ENCODE results near the gene BBS5. TPM values are rescaled to one million over a fixed set of nuclear protein-coding genes. Genes with fewer than 3 reads are reported as not detected.

The BBS5 gene
- total and polyA plus RNA-seq, 2 experiments from 2014 or later, result 3.5 to 3.7 TPM

GRCh38 chr2:169495310-169495928 is 16.1 kb downstream of the BBS5 start:
- H2AFZ ChIP-seq, result no peak overlapping the region
- H3K27ac ChIP-seq, result no peak overlapping the region
- no peaks in the 10 kb centered on the region for H3K79me2 ChIP-seq
- no peak overlapping the region for H3K4me3 ChIP-seq
- no peaks in the 10 kb centered on the region for H3K9me3 ChIP-seq (ENCODE audit: low read depth)
- no peak overlapping the region for H3K4me2 ChIP-seq
- WGBS (ENCODE audit: low lambda C conversion rate, missing lambda C conversion rate), result 85% methylated on average over 5 of the region's 5 CpGs
- no peaks in the 10 kb centered on the region for H3K36me3 ChIP-seq (replicated peaks; ENCODE audit: insufficient read depth, low read depth)
- no peaks in the 10 kb centered on the region for H4K20me1 ChIP-seq (ENCODE audit: insufficient read depth, poor library complexity, severe bottlenecking)
- no peak for DNase-seq (ENCODE audit: low spot score)
- no peaks in the 10 kb centered on the region for H3K4me1 ChIP-seq (ENCODE audit: insufficient read depth)
- no peaks in the 10 kb centered on the region for H3K9me2 ChIP-seq (replicated peaks; ENCODE audit: insufficient read depth)
- H3K27me3 ChIP-seq, result no peaks in the 10 kb centered on the region
- no peak for TF ChIP-seq EZH2phosphoT487 (IDR thresholded peaks at IDR 0.05; ENCODE audit: low read depth, severe bottlenecking, unreplicated experiment)
- TF ChIP-seq, protein P1, sequence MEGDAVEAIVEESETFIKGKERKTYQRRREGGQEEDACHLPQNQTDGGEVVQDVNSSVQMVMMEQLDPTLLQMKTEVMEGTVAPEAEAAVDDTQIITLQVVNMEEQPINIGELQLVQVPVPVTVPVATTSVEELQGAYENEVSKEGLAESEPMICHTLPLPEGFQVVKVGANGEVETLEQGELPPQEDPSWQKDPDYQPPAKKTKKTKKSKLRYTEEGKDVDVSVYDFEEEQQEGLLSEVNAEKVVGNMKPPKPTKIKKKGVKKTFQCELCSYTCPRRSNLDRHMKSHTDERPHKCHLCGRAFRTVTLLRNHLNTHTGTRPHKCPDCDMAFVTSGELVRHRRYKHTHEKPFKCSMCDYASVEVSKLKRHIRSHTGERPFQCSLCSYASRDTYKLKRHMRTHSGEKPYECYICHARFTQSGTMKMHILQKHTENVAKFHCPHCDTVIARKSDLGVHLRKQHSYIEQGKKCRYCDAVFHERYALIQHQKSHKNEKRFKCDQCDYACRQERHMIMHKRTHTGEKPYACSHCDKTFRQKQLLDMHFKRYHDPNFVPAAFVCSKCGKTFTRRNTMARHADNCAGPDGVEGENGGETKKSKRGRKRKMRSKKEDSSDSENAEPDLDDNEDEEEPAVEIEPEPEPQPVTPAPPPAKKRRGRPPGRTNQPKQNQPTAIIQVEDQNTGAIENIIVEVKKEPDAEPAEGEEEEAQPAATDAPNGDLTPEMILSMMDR (IDR thresholded peaks at IDR 0.05; ENCODE audit: poor library complexity), result no peak
- no peak for TF ChIP-seq EZH2 (IDR thresholded peaks at IDR 0.05; ENCODE audit: borderline replicate concordance)

DNA sequence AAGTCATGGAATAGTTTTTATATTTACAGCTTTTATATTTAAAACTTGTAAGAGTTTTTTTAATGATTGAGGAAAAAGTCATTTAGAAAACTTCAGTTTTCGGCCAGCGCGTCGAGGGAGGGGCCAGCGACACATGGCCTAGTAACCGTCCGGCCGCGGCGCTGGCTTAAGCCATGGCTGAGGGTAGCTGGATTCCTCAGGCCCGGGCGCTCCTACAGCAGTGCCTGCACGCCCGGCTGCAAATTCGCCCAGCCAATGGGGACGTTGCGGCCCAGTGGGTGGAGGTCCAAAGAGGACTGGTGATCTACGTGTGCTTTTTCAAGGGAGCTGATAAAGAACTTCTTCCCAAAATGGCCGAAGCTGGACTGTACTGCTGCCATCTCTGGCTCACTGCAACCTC is 25.4 kb downstream of the BBS5 start:
- no peaks in the 10 kb centered on the region for H3K79me2 ChIP-seq
- H4K20me1 ChIP-seq (ENCODE audit: insufficient read depth, poor library complexity, severe bottlenecking), result no peaks in the 10 kb centered on the region
- H2AFZ ChIP-seq, result no peak overlapping the region
- H3K27me3 ChIP-seq, result no peaks in the 10 kb centered on the region
- H3K27ac ChIP-seq, result no peak overlapping the region
- H3K4me1 ChIP-seq (ENCODE audit: insufficient read depth), result peaks cover 4% of the 10 kb centered on the region
- H3K36me3 ChIP-seq (replicated peaks; ENCODE audit: insufficient read depth, low read depth), result no peaks in the 10 kb centered on the region
- WGBS (ENCODE audit: low lambda C conversion rate, missing lambda C conversion rate), result 98% methylated on average over 17 of the region's 19 CpGs
- TF ChIP-seq EZH2phosphoT487 (IDR thresholded peaks at IDR 0.05; ENCODE audit: low read depth, severe bottlenecking, unreplicated experiment) (no peak), EZH2 (IDR thresholded peaks at IDR 0.05; ENCODE audit: borderline replicate concordance) (no peak)
- TF ChIP-seq, protein P1 (IDR thresholded peaks at IDR 0.05; ENCODE audit: poor library complexity), result no peak
- H3K4me3 ChIP-seq, result no peak overlapping the region
- no peaks in the 10 kb centered on the region for H3K9me3 ChIP-seq (ENCODE audit: low read depth)
- H3K9me2 ChIP-seq (replicated peaks; ENCODE audit: insufficient read depth), result no peaks in the 10 kb centered on the region
- DNase-seq (ENCODE audit: low spot score), result no peak
- H3K4me2 ChIP-seq, result no peak overlapping the region

- H3K4me1 ChIP-seq (ENCODE audit: insufficient read depth), result peaks cover 23% of the 10 kb centered on the region
- TF ChIP-seq EZH2phosphoT487 (IDR thresholded peaks at IDR 0.05; ENCODE audit: low read depth, severe bottlenecking, unreplicated experiment) (no peak), EZH2 (IDR thresholded peaks at IDR 0.05; ENCODE audit: borderline replicate concordance) (no peak)
- TF ChIP-seq, protein P1 (IDR thresholded peaks at IDR 0.05; ENCODE audit: poor library complexity), result no peak
- H3K27me3 ChIP-seq, result no peaks in the 10 kb centered on the region
- H3K9me3 ChIP-seq (ENCODE audit: low read depth), result no peaks in the 10 kb centered on the region
- no peak overlapping the region for H3K4me3 ChIP-seq
- no peaks in the 10 kb centered on the region for H3K36me3 ChIP-seq (replicated peaks; ENCODE audit: insufficient read depth, low read depth)
- H3K4me2 ChIP-seq, result no peak overlapping the region
- no peaks in the 10 kb centered on the region for H4K20me1 ChIP-seq (ENCODE audit: insufficient read depth, poor library complexity, severe bottlenecking)
- no peaks in the 10 kb centered on the region for H3K9me2 ChIP-seq (replicated peaks; ENCODE audit: insufficient read depth)
- H3K27ac ChIP-seq, result peak overlapping the region; percentile 66
- no peak overlapping the region for H2AFZ ChIP-seq
- peak; percentile 28 for DNase-seq (ENCODE audit: low spot score)
- no peaks in the 10 kb centered on the region for H3K79me2 ChIP-seq
Measured at GRCh38 chr2:169507698-169508097, 28.4 kb downstream of the BBS5 start.

Measured in hepatocyte (in vitro differentiated cells).